Activated CD4-positive, CD25-positive, alpha-beta regulatory T cell treated with anti-CD3 and anti-CD28 coated beads, Interleukin-2, amount 50 U/mL, for 24 hours (primary cell): ENCODE results near the gene LPAR3.

ENCODE experiments used
- ATAC-seq, 2 donors: fragments of 150-1000 bp; cut with Tn5 transposase; one replicate each; pipeline ENCODE4 v1.10.0; 2021; ENCODE audit warnings: mild to moderate bottlenecking in 1 of 2, moderate library complexity in 1 of 2

LPAR3 gene

GRCh38 chr1:84899969-84900368 lies 7.0 kb upstream of the LPAR3 start:
- ATAC-seq = no peak

GRCh38 chr1:84896279-84896678 lies 3.3 kb upstream of the LPAR3 start:
- ATAC-seq = no peak

DNA sequence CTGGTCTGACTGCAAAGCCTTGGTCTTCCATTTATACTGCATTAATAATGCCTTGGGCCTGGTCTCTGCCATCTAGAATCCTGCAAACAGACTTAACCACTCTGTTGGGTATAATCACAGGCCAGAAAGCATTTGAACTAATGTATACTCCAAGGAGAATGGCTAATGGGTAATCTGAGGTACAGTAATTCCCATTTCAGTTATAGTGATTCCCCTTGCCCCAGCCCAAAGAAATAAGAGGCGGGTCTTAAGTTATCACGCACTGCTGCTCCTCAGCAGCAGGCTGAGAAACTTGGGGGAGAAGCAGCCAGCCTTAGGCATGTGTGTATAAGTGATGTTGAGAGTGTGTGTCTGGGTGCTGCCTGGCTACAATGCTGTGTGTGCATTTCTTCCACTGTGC lies 2.4 kb downstream of the LPAR3 start:
- no peak for ATAC-seq

GRCh38 chr1:84889437-84889836 lies 3.6 kb downstream of the LPAR3 start:
- no peak for ATAC-seq

- peak in 1 of 2 donors; percentile 63 for ATAC-seq
Observed at GRCh38 chr1:84888753-84889152, 4.3 kb downstream of the LPAR3 start.

DNA sequence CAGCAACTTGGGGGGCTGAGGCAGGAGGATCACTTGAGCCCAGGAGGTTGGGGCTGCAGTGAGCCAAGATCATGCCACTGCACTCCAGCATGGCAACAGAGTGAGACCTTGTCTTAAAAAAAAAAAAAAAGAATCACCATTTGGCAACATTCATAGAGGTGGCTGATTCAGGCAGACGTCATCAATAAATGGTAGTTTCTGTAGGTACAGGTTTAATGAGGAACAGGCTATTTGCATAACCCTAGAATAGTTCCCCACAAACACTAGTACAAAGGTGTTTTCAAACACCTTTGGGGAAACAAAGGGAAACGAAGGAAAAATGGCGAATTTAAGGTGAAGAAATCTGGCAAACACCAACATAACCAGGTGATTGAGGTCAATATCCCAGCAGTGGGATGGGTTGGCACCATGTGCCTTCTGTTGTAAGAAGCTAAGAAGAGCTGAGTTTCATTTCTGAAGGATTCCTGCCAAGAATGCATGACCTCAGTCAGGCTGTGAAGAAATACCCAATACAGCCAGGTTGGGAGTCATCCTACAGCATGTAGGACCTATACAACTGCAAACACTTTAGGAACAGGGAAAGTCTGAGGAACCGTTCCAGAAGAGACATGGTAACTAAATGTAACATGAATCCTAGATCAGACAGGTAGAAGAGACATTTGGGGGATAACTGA lies 5.6 kb downstream of the LPAR3 start:
- no peak for ATAC-seq

DNA sequence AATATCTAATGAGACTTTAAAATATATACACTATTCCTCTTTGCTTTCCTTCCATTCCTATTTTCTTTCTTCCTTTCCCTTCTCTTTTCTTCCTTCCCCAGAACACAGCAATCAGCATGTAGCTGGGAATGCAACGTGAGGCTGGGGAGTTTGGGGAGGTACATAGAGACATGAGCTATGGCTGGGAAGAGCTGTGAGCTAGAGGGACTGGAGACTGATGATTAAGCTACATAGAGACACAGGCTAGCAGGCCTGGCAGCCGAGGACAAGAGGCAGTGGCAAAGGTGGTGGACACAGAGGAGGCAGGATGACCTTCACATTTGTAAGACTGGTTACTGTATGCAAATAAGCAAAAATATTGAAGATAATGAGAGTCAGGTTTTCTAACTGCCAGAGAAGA lies 7.5 kb downstream of the LPAR3 start:
- ATAC-seq = no peak

DNA sequence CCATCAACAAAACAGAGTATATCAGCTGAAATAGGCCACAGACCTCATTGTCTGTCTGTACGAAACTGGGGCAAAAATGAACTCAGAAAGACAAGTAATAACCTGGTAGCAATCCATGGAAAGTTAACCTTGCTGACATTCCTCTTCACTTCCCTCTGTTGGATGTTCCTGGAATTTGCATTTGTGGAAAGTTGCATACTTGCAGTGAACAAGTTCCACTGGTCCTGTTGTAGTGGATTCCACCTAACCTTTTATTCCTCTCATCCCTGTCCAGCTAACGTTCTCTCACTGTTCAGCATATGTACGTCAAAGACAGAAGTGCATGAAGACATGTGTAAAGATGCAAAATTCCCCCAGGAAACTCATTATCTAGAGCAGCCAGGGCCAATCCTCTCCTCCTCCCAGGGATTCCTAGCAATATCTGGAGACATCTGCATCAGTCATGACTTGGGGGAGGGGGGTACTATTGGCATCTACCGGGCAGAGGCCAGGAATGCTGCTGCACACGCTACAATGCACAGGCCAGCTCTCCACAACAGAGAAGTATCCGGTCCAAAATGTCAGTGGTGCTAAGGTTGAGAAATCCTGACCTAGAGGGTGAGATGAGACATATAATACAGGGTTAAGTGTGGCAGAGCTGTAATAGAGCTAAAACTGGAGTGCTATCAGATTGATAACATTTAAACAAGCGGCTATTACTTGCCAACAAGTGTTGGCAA lies 8.2 kb downstream of the LPAR3 start:
- no peak for ATAC-seq

- ATAC-seq = no peak
Observed at GRCh38 chr1:84883286-84883685, 9.7 kb downstream of the LPAR3 start.

DNA sequence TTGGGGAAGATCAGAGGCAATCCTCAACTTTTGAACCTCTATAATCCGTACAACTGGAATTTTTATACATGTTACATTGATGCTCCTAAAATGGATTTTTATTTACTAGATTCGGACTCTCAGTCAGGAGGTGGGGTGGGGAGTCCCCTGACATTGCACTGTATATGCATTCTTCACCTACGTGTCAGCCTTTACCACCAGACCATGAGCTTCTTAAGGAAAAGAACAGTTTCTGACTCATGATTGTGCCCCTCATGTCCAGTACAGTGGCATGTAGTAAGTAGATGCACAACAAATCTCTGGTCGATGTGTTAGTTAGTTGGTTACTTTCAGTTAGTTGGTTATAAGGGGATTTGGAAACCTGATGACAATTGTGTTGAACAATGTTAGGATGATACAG lies 15.4 kb downstream of the LPAR3 start:
- no peak for ATAC-seq

GRCh38 chr1:84876353-84876752 lies 16.7 kb downstream of the LPAR3 start:
- no peak for ATAC-seq

DNA sequence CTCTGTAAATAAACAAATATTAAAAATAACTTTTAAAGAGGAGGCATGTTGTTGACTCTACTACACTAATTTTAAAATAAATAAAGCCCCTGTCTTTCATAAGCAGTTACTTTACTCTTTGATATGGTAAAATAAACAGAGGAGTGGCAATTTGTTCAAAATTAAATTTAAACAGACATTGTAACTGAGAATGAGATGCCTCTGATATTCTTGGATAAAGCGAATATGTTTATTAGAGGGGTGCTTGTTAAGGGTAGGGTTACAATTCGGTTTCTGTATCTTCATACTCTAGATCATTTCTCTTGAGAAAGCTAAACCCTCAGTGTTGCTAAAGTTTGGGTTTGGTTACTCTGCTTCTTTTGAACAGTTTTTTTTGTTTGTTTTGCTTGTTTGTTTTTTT lies 19.6 kb downstream of the LPAR3 start:
- no peak for ATAC-seq

- no peak for ATAC-seq
Observed at GRCh38 chr1:84872696-84873355, 20.2 kb downstream of the LPAR3 start.

DNA sequence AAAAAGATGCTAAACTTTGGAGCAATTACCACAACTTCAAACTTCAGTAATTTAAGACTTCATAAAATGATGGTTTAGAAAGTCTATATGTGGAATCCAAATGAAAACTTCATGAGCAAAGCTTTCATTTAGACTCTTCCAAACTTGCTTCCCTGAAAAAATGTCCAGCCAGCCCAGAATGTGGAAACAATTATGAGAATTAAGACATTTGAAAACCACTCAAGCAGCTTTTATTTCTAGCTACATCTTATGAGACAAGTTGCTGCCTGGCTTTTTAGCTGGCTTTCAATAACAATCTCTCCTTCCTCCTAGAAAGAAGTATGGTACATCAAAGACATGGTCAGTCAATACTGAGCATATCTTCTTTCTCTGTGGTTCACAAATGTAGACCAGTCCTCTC lies 21.8 kb downstream of the LPAR3 start:
- no peak for ATAC-seq

DNA sequence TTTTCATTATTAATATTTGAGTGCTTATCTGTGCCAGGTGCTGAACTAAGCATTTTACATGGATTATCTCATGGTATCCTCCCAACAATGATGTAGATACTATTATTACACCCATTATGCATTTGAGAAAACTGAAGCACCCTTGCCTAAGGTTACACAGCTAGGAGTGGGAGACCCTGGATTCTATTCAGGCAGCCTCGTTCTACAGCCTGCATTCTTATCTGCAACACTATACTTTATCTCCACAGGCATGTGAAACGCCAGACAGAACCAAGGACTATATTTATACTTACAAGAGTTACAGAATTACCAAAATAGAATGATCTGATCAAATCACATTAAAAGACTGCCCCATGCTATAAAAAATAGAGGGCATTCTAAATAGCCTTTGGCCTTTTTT lies 22.4 kb downstream of the LPAR3 start:
- no peak for ATAC-seq

DNA sequence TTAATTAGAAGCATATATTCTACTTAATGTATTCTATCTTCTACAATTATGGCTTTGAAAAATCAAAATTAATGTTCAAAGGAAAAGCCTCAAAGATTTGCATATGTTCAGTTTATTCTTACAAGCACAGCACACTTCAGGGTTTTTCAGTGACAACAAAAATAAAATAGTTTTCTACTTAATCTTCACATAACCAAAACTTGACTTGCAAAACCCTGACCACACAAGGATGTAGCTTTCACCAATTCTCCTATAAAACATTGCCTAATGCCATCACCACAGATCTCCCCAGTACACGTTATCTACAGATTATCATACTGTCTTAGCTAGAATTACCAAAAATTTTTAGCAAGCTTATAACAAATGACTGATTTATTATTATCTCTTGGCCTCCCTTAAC lies 23.3 kb downstream of the LPAR3 start:
- no peak for ATAC-seq

- ATAC-seq = peak; percentile 89 to 97
Observed at GRCh38 chr1:84862810-84863251, 30.2 kb downstream of the LPAR3 start.

- no peak for ATAC-seq
Observed at GRCh38 chr1:84861988-84862644, 30.9 kb downstream of the LPAR3 start.

- ATAC-seq = no peak
Observed at GRCh38 chr1:84861516-84861915, 31.5 kb downstream of the LPAR3 start.

- ATAC-seq = no peak
Observed at GRCh38 chr1:84859866-84860265, 33.1 kb downstream of the LPAR3 start.

- no peak for ATAC-seq
Observed at GRCh38 chr1:84857906-84858305, 35.1 kb downstream of the LPAR3 start.

- ATAC-seq = no peak
Observed at GRCh38 chr1:84856726-84857270, 36.2 kb downstream of the LPAR3 start.
